ENCODE measurements around the gene PPP1R2. TPM values are rescaled to one million over a fixed set of nuclear protein-coding genes. Genes with fewer than 3 reads are reported as not detected.

The PPP1R2 gene
- total and polyA plus RNA-seq, 10 donors, result 30.7 to 168 (median 61.2) TPM

- Histone ChIP-seq H3K36me3 (no peaks in the 10 kb centered on the region), H3K4me3 (no peak overlapping the region), H3K27me3 (replicated peaks in 1 of 7) (no peaks in the 10 kb centered on the region), H3K27ac (no peak overlapping the region), H3K4me1 (peaks cover 0 to 8% (median 0%) of the 10 kb centered on the region in 6 donors), H3K9me3 (no peaks in the 10 kb centered on the region)
- no peak for DNase-seq
- 54 to 71% (median 66%) methylated on average over 3 of the region's 3 CpGs for WGBS, 5 donors
- TF ChIP-seq, protein P1, sequence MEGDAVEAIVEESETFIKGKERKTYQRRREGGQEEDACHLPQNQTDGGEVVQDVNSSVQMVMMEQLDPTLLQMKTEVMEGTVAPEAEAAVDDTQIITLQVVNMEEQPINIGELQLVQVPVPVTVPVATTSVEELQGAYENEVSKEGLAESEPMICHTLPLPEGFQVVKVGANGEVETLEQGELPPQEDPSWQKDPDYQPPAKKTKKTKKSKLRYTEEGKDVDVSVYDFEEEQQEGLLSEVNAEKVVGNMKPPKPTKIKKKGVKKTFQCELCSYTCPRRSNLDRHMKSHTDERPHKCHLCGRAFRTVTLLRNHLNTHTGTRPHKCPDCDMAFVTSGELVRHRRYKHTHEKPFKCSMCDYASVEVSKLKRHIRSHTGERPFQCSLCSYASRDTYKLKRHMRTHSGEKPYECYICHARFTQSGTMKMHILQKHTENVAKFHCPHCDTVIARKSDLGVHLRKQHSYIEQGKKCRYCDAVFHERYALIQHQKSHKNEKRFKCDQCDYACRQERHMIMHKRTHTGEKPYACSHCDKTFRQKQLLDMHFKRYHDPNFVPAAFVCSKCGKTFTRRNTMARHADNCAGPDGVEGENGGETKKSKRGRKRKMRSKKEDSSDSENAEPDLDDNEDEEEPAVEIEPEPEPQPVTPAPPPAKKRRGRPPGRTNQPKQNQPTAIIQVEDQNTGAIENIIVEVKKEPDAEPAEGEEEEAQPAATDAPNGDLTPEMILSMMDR (IDR thresholded peaks at IDR 0.05 in 8 of 11, conservative IDR thresholded peaks at IDR 0.05 in 3 of 11), result peak in 9 of 11 experiments; percentile 5 to 52 (median 36)
- TF ChIP-seq POLR2AphosphoS5 (IDR thresholded peaks at IDR 0.05), result no peak
- TF ChIP-seq POLR2A (IDR thresholded peaks at IDR 0.05), result no peak
- intact Hi-C loops (cut with DNase I; ENCODE audit: low total_unique reads), result loop anchor here (10.0 kb wide), 1 partner anchor 356 kb away; no protein-coding TSS in a partner anchor
These were observed 15.5 kb upstream of the PPP1R2 start for GRCh38 chr3:195558602-195559001.

DNA sequence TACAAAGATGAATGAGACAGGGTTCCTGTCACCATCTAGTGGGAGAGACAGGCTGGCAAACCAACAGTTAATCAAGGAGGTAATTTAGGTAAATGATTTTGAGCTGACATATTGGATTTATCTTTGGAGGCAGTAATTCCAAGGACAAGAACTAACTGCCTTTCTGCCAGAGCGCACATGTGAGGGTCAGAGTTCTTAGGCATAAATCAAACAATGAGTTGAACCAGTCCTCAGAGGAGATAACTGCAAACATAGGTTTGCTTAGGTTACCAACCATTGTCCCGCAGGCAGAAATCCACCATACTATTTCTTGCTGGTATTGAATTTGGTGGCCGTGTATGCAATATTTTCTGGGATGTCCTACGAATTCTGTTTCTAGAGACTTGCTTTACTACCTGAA, 14.2 kb upstream of the PPP1R2 start:
- DNase-seq, result no peak
- Histone ChIP-seq H3K27me3 (replicated peaks in 1 of 7) (no peaks in the 10 kb centered on the region), H3K9me3 (no peaks in the 10 kb centered on the region), H3K4me1 (peaks cover 0 to 10% (median 0%) of the 10 kb centered on the region in 6 donors), H3K4me3 (no peak overlapping the region), H3K27ac (no peak overlapping the region), H3K36me3 (no peaks in the 10 kb centered on the region)
- TF ChIP-seq, protein P1 (IDR thresholded peaks at IDR 0.05 in 8 of 11, conservative IDR thresholded peaks at IDR 0.05 in 3 of 11), result no peak
- TF ChIP-seq POLR2A (IDR thresholded peaks at IDR 0.05), result no peak
- no peak for TF ChIP-seq POLR2AphosphoS5 (IDR thresholded peaks at IDR 0.05)
- intact Hi-C loops (cut with DNase I; ENCODE audit: low total_unique reads), result loop anchor here (10.0 kb wide), 1 partner anchor 357 kb away; no protein-coding TSS in a partner anchor
- WGBS, 5 donors, result 83 to 92% (median 89%) methylated on average over 4 of the region's 4 CpGs

GRCh38 chr3:195556390-195556789, 13.3 kb upstream of the PPP1R2 start:
- no peaks in the 10 kb centered on the region for H3K36me3 ChIP-seq
- intact Hi-C loops (cut with DNase I; ENCODE audit: low total_unique reads), result loop anchor here (10.0 kb wide), 1 partner anchor 358 kb away; no protein-coding TSS in a partner anchor
- TF ChIP-seq, protein P1 (IDR thresholded peaks at IDR 0.05 in 8 of 11, conservative IDR thresholded peaks at IDR 0.05 in 3 of 11), result peak in 4 of 11 experiments; percentile 13 to 40 (median 26)
- TF ChIP-seq POLR2AphosphoS5 (IDR thresholded peaks at IDR 0.05), result no peak
- no peaks in the 10 kb centered on the region for H3K9me3 ChIP-seq
- no peaks in the 10 kb centered on the region for H3K27me3 ChIP-seq (replicated peaks in 1 of 7)
- H3K27ac ChIP-seq, result no peak overlapping the region
- WGBS, 5 donors, result 43 to 51% (median 46%) methylated on average over 10 of the region's 10 CpGs
- no peak overlapping the region for H3K4me3 ChIP-seq
- DNase-seq, result no peak
- peaks cover 0 to 19% (median 4%) of the 10 kb centered on the region in 6 donors for H3K4me1 ChIP-seq

GRCh38 chr3:195555110-195555509, 12.0 kb upstream of the PPP1R2 start:
- no peak for TF ChIP-seq POLR2AphosphoS5 (IDR thresholded peaks at IDR 0.05)
- no peak for TF ChIP-seq POLR2A (IDR thresholded peaks at IDR 0.05)
- TF ChIP-seq, protein P1 (IDR thresholded peaks at IDR 0.05 in 8 of 11, conservative IDR thresholded peaks at IDR 0.05 in 3 of 11), result no peak
- Histone ChIP-seq H3K27ac (no peak overlapping the region), H3K36me3 (no peaks in the 10 kb centered on the region), H3K4me3 (no peak overlapping the region), H3K9me3 (no peaks in the 10 kb centered on the region), H3K27me3 (replicated peaks in 1 of 7) (no peaks in the 10 kb centered on the region), H3K4me1 (peaks cover 0 to 32% (median 16%) of the 10 kb centered on the region in 6 donors)
- intact Hi-C loops (cut with DNase I; ENCODE audit: low total_unique reads), result loop anchor here (10.0 kb wide), 1 partner anchor 360 kb away; no protein-coding TSS in a partner anchor
- DNase-seq, result no peak
- 67 to 80% (median 79%) methylated on average over 8 of the region's 8 CpGs for WGBS, 5 donors

All from spleen (tissue), 11 donors.